Bronchial smooth muscle cell (primary cell): Measurements from ENCODE around the gene ZC3H7B. TPM values are rescaled to one million over a fixed set of nuclear protein-coding genes. Genes with fewer than 3 reads are reported as not detected.

ENCODE experiments used
- total RNA-seq: library from RNA; depleted of rRNA; stranded (reverse); fragments of >200 nt; gene quantifications from 2 replicates; pipeline ENCODE4 v1.2.1, GENCODE V29; 2014

Gene ZC3H7B
- 36.0 and 37.0 TPM in 2 replicates for total RNA-seq

GRCh38 chr22:41301085-41302020, at the start of gene ZC3H7B:
Gene ZC3H7B, plus strand, starts transcription at chr22:41301525. Its CDS starts 19,136 bp downstream, at chr22:41320661.

GRCh38 chr22:41285820-41286638, 15.3 kb upstream of the ZC3H7B start, which contains the start of gene RANGAP1:
Gene RANGAP1, minus strand, starts transcription at chr22:41286187. Its CDS starts 5,143 bp downstream, at chr22:41281044.

GRCh38 chr22:41381329-41382097, 80.2 kb downstream of the ZC3H7B start, which contains the start of gene TEF:
Gene TEF, plus strand, starts transcription at chr22:41381942. Its CDS starts 103 bp downstream, at chr22:41382045.

Other genes starting within 250 kb of the ZC3H7B start
- gene EP300, start 208.9 kb upstream of the ZC3H7B start, total RNA-seq: 22.7 and 32.5 TPM in 2 replicates
- gene L3MBTL2, start 96.2 kb upstream of the ZC3H7B start, total RNA-seq: 15.9 and 20.4 TPM in 2 replicates
- 1.5 and 2.0 TPM in 2 replicates for gene CHADL, start 60.6 kb upstream of the ZC3H7B start, total RNA-seq
- 17.7 and 37.4 TPM in 2 replicates for gene RANGAP1, start 15.3 kb upstream of the ZC3H7B start, total RNA-seq
- gene TEF, start 80.4 kb downstream of the ZC3H7B start, total RNA-seq: 8.8 and 13.5 TPM in 2 replicates
- gene TOB2, start 145.3 kb downstream of the ZC3H7B start, total RNA-seq: 12.4 and 14.3 TPM in 2 replicates
- gene PHF5A, start 167.2 kb downstream of the ZC3H7B start, total RNA-seq: 61.5 and 86.0 TPM in 2 replicates
- 72.7 and 77.5 TPM in 2 replicates for gene ACO2, start 167.6 kb downstream of the ZC3H7B start, total RNA-seq
- 21.0 and 26.3 TPM in 2 replicates for gene POLR3H, start 242.9 kb downstream of the ZC3H7B start, total RNA-seq